H9 (cell line): ENCODE measurements around the gene ARRDC1. TPM values are rescaled to one million over a fixed set of nuclear protein-coding genes. Genes with fewer than 3 reads are reported as not detected.

Source experiments
- DNase-seq: peaks from one replicate; pipeline ENCODE4 v3.0.0-alpha.2; 2017
- H2AFZ ChIP-seq: one replicate; pipeline ENCODE4 v1.6.1; 2013; ENCODE audit warnings: mild to moderate bottlenecking, low read length, control low read depth, moderate library complexity
- H2AK5ac ChIP-seq: 2 replicates; pipeline ENCODE4 v1.6.1; 2013; ENCODE audit warnings: low read length, control low read depth, mixed read lengths; ENCODE audit not compliant: insufficient read length
- H2BK120ac ChIP-seq: one replicate; pipeline ENCODE4 v1.6.1; 2013; ENCODE audit warnings: low read depth, mild to moderate bottlenecking, low read length, control low read depth, inconsistent platforms; ENCODE audit not compliant: poor library complexity, severe bottlenecking
- H2BK12ac ChIP-seq: 2 replicates; pipeline ENCODE4 v1.6.1; 2013; ENCODE audit warnings: low read length, control low read depth, mixed read lengths, low read depth; ENCODE audit not compliant: insufficient read length
- H2BK15ac ChIP-seq: 2 replicates; pipeline ENCODE4 v1.6.1; 2013; ENCODE audit warnings: low read depth, low read length, control low read depth
- H2BK20ac ChIP-seq: one replicate; pipeline ENCODE4 v1.6.1; 2013; ENCODE audit warnings: low read depth, mild to moderate bottlenecking, low read length, control low read depth, inconsistent platforms; ENCODE audit not compliant: poor library complexity, severe bottlenecking
- H2BK5ac ChIP-seq: 2 replicates; pipeline ENCODE4 v1.6.1; 2013; ENCODE audit warnings: low read length, control low read depth, mixed read lengths; ENCODE audit not compliant: insufficient read length
- H3K14ac ChIP-seq: 2 replicates; pipeline ENCODE4 v1.6.1; 2013; ENCODE audit warnings: low read length, control low read depth; ENCODE audit not compliant: insufficient read depth
- H3K18ac ChIP-seq: 2 replicates; pipeline ENCODE4 v1.6.1; 2013; ENCODE audit warnings: low read depth, mild to moderate bottlenecking, mixed read lengths, low read length, control low read depth; ENCODE audit not compliant: insufficient read length
- H3K23ac ChIP-seq: 2 replicates; pipeline ENCODE4 v1.6.1; 2013; ENCODE audit warnings: low read length, control low read depth, mixed read lengths, low read depth; ENCODE audit not compliant: insufficient read length
- H3K23me2 ChIP-seq: 2 replicates; pipeline ENCODE4 v1.6.1; 2013; ENCODE audit warnings: low read depth, mild to moderate bottlenecking, mixed read lengths, low read length, control low read depth; ENCODE audit not compliant: insufficient read length, poor library complexity, severe bottlenecking
- H3K27ac ChIP-seq: 2 replicates; pipeline ENCODE4 v1.5.1; 2013; ENCODE audit warnings: low read length, control low read depth, mixed read lengths, low read depth; ENCODE audit not compliant: insufficient read length
- H3K27me3 ChIP-seq: 2 replicates; pipeline ENCODE4 v1.6.1; 2013; ENCODE audit warnings: low read length, control low read depth, inconsistent platforms; ENCODE audit not compliant: insufficient read depth
- H3K4ac ChIP-seq: 2 replicates; pipeline ENCODE4 v1.6.1; 2013; ENCODE audit warnings: low read depth, mild to moderate bottlenecking, control low read depth, inconsistent platforms, low read length, moderate library complexity
- H3K4me1 ChIP-seq: 2 replicates; pipeline ENCODE4 v1.6.1; 2013; ENCODE audit warnings: low read length, control low read depth, inconsistent platforms; ENCODE audit not compliant: insufficient read depth
- H3K4me2 ChIP-seq: 2 replicates; pipeline ENCODE4 v1.6.1; 2013; ENCODE audit warnings: low read length, control low read depth, mixed read lengths; ENCODE audit not compliant: insufficient read length, insufficient read depth
- H3K56ac ChIP-seq: 2 replicates; pipeline ENCODE4 v1.6.1; 2013; ENCODE audit warnings: low read depth, mild to moderate bottlenecking, mixed read lengths, low read length, control low read depth; ENCODE audit not compliant: insufficient read length
- H3K79me1 ChIP-seq: 2 replicates; pipeline ENCODE4 v1.6.1; 2013; ENCODE audit warnings: low read depth, mild to moderate bottlenecking, moderate library complexity, low read length, control low read depth, inconsistent platforms; ENCODE audit not compliant: insufficient read depth, poor library complexity, severe bottlenecking
- H3K79me2 ChIP-seq: 2 replicates; pipeline ENCODE4 v1.6.1; 2013; ENCODE audit warnings: low read length, control low read depth, inconsistent platforms; ENCODE audit not compliant: insufficient read depth
- H3K9ac ChIP-seq: 2 replicates; pipeline ENCODE4 v1.6.1; 2013; ENCODE audit warnings: low read length, control low read depth, mixed read lengths; ENCODE audit not compliant: insufficient read length; ENCODE audit errors: extremely low read depth
- H3K9me3 ChIP-seq: one replicate; pipeline ENCODE4 v1.6.1; 2013; ENCODE audit warnings: low read depth, low read length, inconsistent platforms; ENCODE audit not compliant: control insufficient read depth
- H3T11ph ChIP-seq: one replicate; pipeline ENCODE4 v1.6.1; 2013; ENCODE audit warnings: mild to moderate bottlenecking, low read length, control low read depth, inconsistent platforms
- H4K20me1 ChIP-seq: one replicate; pipeline ENCODE4 v1.6.1; 2013; ENCODE audit not compliant: control insufficient read depth, insufficient read length, insufficient read depth
- H4K5ac ChIP-seq: 2 replicates; pipeline ENCODE4 v1.6.1; 2013; ENCODE audit warnings: low read depth, mild to moderate bottlenecking, mixed read lengths, low read length, control low read depth; ENCODE audit not compliant: insufficient read length
- H4K8ac ChIP-seq: replicated peaks from 2 replicates; pipeline ENCODE4 v1.6.1; 2013; ENCODE audit warnings: low read length, control low read depth, mixed read lengths, low read depth; ENCODE audit not compliant: insufficient read length
- H4K91ac ChIP-seq: 2 replicates; pipeline ENCODE4 v1.6.1; 2013; ENCODE audit warnings: low read depth, mild to moderate bottlenecking, moderate library complexity, mixed read lengths, low read length, control low read depth; ENCODE audit not compliant: insufficient read length
- H3K27ac Mint-ChIP-seq, 3 experiments: 2 replicates in 2 of 3; 3 replicates in 1 of 3; pipeline ENCODE4 v1.8.0; 2020 to 2021; ENCODE audit warnings: mixed read lengths in 3 of 3, mild to moderate bottlenecking in 1 of 3, moderate library complexity in 1 of 3
- H3K27me3 Mint-ChIP-seq: 2 replicates; pipeline ENCODE4 v1.8.0; 2021; ENCODE audit warnings: low read depth, mild to moderate bottlenecking, moderate library complexity, mixed read lengths
- H3K36me3 Mint-ChIP-seq, 3 experiments: 2 replicates in 2 of 3; 3 replicates in 1 of 3; pipeline ENCODE4 v1.8.0; 2020 to 2021; ENCODE audit warnings: low read depth in 3 of 3, mixed read lengths in 3 of 3; ENCODE audit not compliant: insufficient read depth in 1 of 3
- H3K4me1 Mint-ChIP-seq, 2 experiments: 2 replicates each; pipeline ENCODE4 v1.8.0; 2020; ENCODE audit warnings: mixed read lengths in 2 of 2
- H3K4me3 Mint-ChIP-seq, 2 experiments: 2 replicates in 1 of 2; 3 replicates in 1 of 2; pipeline ENCODE4 v1.8.0; 2020 to 2021; ENCODE audit warnings: mild to moderate bottlenecking in 2 of 2, mixed read lengths in 2 of 2, moderate library complexity in 1 of 2
- H3K9me3 Mint-ChIP-seq, 2 experiments: 2 replicates in 1 of 2; 3 replicates in 1 of 2; pipeline ENCODE4 v1.8.0; 2020; ENCODE audit warnings: mild to moderate bottlenecking in 2 of 2, mixed read lengths in 2 of 2, moderate library complexity in 1 of 2
- WGBS: extraction: QIAGEN DNeasy Blood & Tissue Kit; methylation state at CpG from one replicate; pipeline ENCODE4 v1.1.7; 2013; ENCODE audit warnings: missing lambda C conversion rate, low lambda C conversion rate, mixed read lengths; ENCODE audit not compliant: insufficient read length; ENCODE audit errors: extremely low coverage; 5-methylcytosine and 5-hydroxymethylcytosine counted together
- total RNA-seq: library from RNA; stranded (reverse); gene quantifications from 2 replicates; pipeline ENCODE4 v1.2.1, GENCODE V29; 2021
- TF ChIP-seq, protein P1 (sequence below): fragments of 200-600 bp; sonication (generic); conservative IDR thresholded peaks from 3 replicates; pipeline ENCODE4 v1.8.0; 2021; ENCODE audit warnings: antibody characterized with exemption, mild to moderate bottlenecking

Gene ARRDC1
- total RNA-seq, 1 experiment from 2014 or later, result 34.4 TPM

- no peak overlapping the region for H3K27ac ChIP-seq
- peaks cover 6% of the 10 kb centered on the region; the same call in 1 of the 2 replicates for H3K79me2 ChIP-seq
Observed at GRCh38 chr9:137613738-137614523, 8.4 kb downstream of the ARRDC1 start.

More at GRCh38 chr9:137613738-137614523, 8.4 kb downstream of the ARRDC1 start:
- Mint-ChIP-seq H3K27me3 (no peaks in the 10 kb centered on the region), H3K4me3 (no peak overlapping the region), H3K9me3 (no peaks in the 10 kb centered on the region), H3K27ac (no peak overlapping the region), H3K36me3 (peaks cover 5 to 18% (median 11%) of the 10 kb centered on the region in 3 experiments; a peak in 6 of 7 replicates), H3K4me1 (peaks cover 17 to 22% of the 10 kb centered on the region in 2 experiments)
- Histone ChIP-seq H2BK12ac (no peak overlapping the region), H3K23ac (no peak overlapping the region), H2AFZ (no peak overlapping the region), H2BK15ac (no peak overlapping the region), H3K23me2 (no peaks in the 10 kb centered on the region), H3K79me1 (no peaks in the 10 kb centered on the region), H3K9ac (no peak overlapping the region), H2BK5ac (no peak overlapping the region), H3T11ph (no peak overlapping the region), H3K56ac (no peak overlapping the region), H4K91ac (no peak overlapping the region), H3K9me3 (no peaks in the 10 kb centered on the region), H3K4ac (no peak overlapping the region), H3K18ac (no peak overlapping the region), H2BK120ac (no peak overlapping the region), H3K4me2 (no peak overlapping the region), H3K14ac (no peak overlapping the region), H2BK20ac (no peak overlapping the region), H2AK5ac (no peak overlapping the region), H3K4me1 (no peaks in the 10 kb centered on the region), H4K20me1 (no peaks in the 10 kb centered on the region), H3K27me3 (no peaks in the 10 kb centered on the region), H4K5ac (no peak overlapping the region), H4K8ac (no peak overlapping the region)
- no peak for DNase-seq
- WGBS, result no CpG with 5 or more reads among the region's 27 CpGs
- TF ChIP-seq, protein P1, sequence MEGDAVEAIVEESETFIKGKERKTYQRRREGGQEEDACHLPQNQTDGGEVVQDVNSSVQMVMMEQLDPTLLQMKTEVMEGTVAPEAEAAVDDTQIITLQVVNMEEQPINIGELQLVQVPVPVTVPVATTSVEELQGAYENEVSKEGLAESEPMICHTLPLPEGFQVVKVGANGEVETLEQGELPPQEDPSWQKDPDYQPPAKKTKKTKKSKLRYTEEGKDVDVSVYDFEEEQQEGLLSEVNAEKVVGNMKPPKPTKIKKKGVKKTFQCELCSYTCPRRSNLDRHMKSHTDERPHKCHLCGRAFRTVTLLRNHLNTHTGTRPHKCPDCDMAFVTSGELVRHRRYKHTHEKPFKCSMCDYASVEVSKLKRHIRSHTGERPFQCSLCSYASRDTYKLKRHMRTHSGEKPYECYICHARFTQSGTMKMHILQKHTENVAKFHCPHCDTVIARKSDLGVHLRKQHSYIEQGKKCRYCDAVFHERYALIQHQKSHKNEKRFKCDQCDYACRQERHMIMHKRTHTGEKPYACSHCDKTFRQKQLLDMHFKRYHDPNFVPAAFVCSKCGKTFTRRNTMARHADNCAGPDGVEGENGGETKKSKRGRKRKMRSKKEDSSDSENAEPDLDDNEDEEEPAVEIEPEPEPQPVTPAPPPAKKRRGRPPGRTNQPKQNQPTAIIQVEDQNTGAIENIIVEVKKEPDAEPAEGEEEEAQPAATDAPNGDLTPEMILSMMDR, result no peak
